H9 (cell line): ENCODE data around the gene OR10J5. TPM values are rescaled to one million over a fixed set of nuclear protein-coding genes. Genes with fewer than 3 reads are reported as not detected.

Experiments used
- DNase-seq: peaks from one replicate; pipeline ENCODE4 v3.0.0-alpha.2; 2017
- H2AFZ ChIP-seq: one replicate; pipeline ENCODE4 v1.6.1; 2013; ENCODE audit warnings: mild to moderate bottlenecking, low read length, control low read depth, moderate library complexity
- H2AK5ac ChIP-seq: 2 replicates; pipeline ENCODE4 v1.6.1; 2013; ENCODE audit warnings: low read length, control low read depth, mixed read lengths; ENCODE audit not compliant: insufficient read length
- H2BK120ac ChIP-seq: one replicate; pipeline ENCODE4 v1.6.1; 2013; ENCODE audit warnings: low read depth, mild to moderate bottlenecking, low read length, control low read depth, inconsistent platforms; ENCODE audit not compliant: poor library complexity, severe bottlenecking
- H2BK12ac ChIP-seq: 2 replicates; pipeline ENCODE4 v1.6.1; 2013; ENCODE audit warnings: low read length, control low read depth, mixed read lengths, low read depth; ENCODE audit not compliant: insufficient read length
- H2BK15ac ChIP-seq: 2 replicates; pipeline ENCODE4 v1.6.1; 2013; ENCODE audit warnings: low read depth, low read length, control low read depth
- H2BK20ac ChIP-seq: one replicate; pipeline ENCODE4 v1.6.1; 2013; ENCODE audit warnings: low read depth, mild to moderate bottlenecking, low read length, control low read depth, inconsistent platforms; ENCODE audit not compliant: poor library complexity, severe bottlenecking
- H2BK5ac ChIP-seq: 2 replicates; pipeline ENCODE4 v1.6.1; 2013; ENCODE audit warnings: low read length, control low read depth, mixed read lengths; ENCODE audit not compliant: insufficient read length
- H3K14ac ChIP-seq: 2 replicates; pipeline ENCODE4 v1.6.1; 2013; ENCODE audit warnings: low read length, control low read depth; ENCODE audit not compliant: insufficient read depth
- H3K18ac ChIP-seq: 2 replicates; pipeline ENCODE4 v1.6.1; 2013; ENCODE audit warnings: low read depth, mild to moderate bottlenecking, mixed read lengths, low read length, control low read depth; ENCODE audit not compliant: insufficient read length
- H3K23ac ChIP-seq: 2 replicates; pipeline ENCODE4 v1.6.1; 2013; ENCODE audit warnings: low read length, control low read depth, mixed read lengths, low read depth; ENCODE audit not compliant: insufficient read length
- H3K23me2 ChIP-seq: 2 replicates; pipeline ENCODE4 v1.6.1; 2013; ENCODE audit warnings: low read depth, mild to moderate bottlenecking, mixed read lengths, low read length, control low read depth; ENCODE audit not compliant: insufficient read length, poor library complexity, severe bottlenecking
- H3K27ac ChIP-seq: 2 replicates; pipeline ENCODE4 v1.5.1; 2013; ENCODE audit warnings: low read length, control low read depth, mixed read lengths, low read depth; ENCODE audit not compliant: insufficient read length
- H3K27me3 ChIP-seq: 2 replicates; pipeline ENCODE4 v1.6.1; 2013; ENCODE audit warnings: low read length, control low read depth, inconsistent platforms; ENCODE audit not compliant: insufficient read depth
- H3K4ac ChIP-seq: 2 replicates; pipeline ENCODE4 v1.6.1; 2013; ENCODE audit warnings: low read depth, mild to moderate bottlenecking, control low read depth, inconsistent platforms, low read length, moderate library complexity
- H3K4me1 ChIP-seq: 2 replicates; pipeline ENCODE4 v1.6.1; 2013; ENCODE audit warnings: low read length, control low read depth, inconsistent platforms; ENCODE audit not compliant: insufficient read depth
- H3K4me2 ChIP-seq: 2 replicates; pipeline ENCODE4 v1.6.1; 2013; ENCODE audit warnings: low read length, control low read depth, mixed read lengths; ENCODE audit not compliant: insufficient read length, insufficient read depth
- H3K56ac ChIP-seq: 2 replicates; pipeline ENCODE4 v1.6.1; 2013; ENCODE audit warnings: low read depth, mild to moderate bottlenecking, mixed read lengths, low read length, control low read depth; ENCODE audit not compliant: insufficient read length
- H3K79me1 ChIP-seq: 2 replicates; pipeline ENCODE4 v1.6.1; 2013; ENCODE audit warnings: low read depth, mild to moderate bottlenecking, moderate library complexity, low read length, control low read depth, inconsistent platforms; ENCODE audit not compliant: insufficient read depth, poor library complexity, severe bottlenecking
- H3K79me2 ChIP-seq: 2 replicates; pipeline ENCODE4 v1.6.1; 2013; ENCODE audit warnings: low read length, control low read depth, inconsistent platforms; ENCODE audit not compliant: insufficient read depth
- H3K9ac ChIP-seq: 2 replicates; pipeline ENCODE4 v1.6.1; 2013; ENCODE audit warnings: low read length, control low read depth, mixed read lengths; ENCODE audit not compliant: insufficient read length; ENCODE audit errors: extremely low read depth
- H3K9me3 ChIP-seq: one replicate; pipeline ENCODE4 v1.6.1; 2013; ENCODE audit warnings: low read depth, low read length, inconsistent platforms; ENCODE audit not compliant: control insufficient read depth
- H3T11ph ChIP-seq: one replicate; pipeline ENCODE4 v1.6.1; 2013; ENCODE audit warnings: mild to moderate bottlenecking, low read length, control low read depth, inconsistent platforms
- H4K20me1 ChIP-seq: one replicate; pipeline ENCODE4 v1.6.1; 2013; ENCODE audit not compliant: control insufficient read depth, insufficient read length, insufficient read depth
- H4K5ac ChIP-seq: 2 replicates; pipeline ENCODE4 v1.6.1; 2013; ENCODE audit warnings: low read depth, mild to moderate bottlenecking, mixed read lengths, low read length, control low read depth; ENCODE audit not compliant: insufficient read length
- H4K8ac ChIP-seq: replicated peaks from 2 replicates; pipeline ENCODE4 v1.6.1; 2013; ENCODE audit warnings: low read length, control low read depth, mixed read lengths, low read depth; ENCODE audit not compliant: insufficient read length
- H4K91ac ChIP-seq: 2 replicates; pipeline ENCODE4 v1.6.1; 2013; ENCODE audit warnings: low read depth, mild to moderate bottlenecking, moderate library complexity, mixed read lengths, low read length, control low read depth; ENCODE audit not compliant: insufficient read length
- H3K27ac Mint-ChIP-seq, 3 experiments: 2 replicates in 2 of 3; 3 replicates in 1 of 3; pipeline ENCODE4 v1.8.0; 2020 to 2021; ENCODE audit warnings: mixed read lengths in 3 of 3, mild to moderate bottlenecking in 1 of 3, moderate library complexity in 1 of 3
- H3K27me3 Mint-ChIP-seq: 2 replicates; pipeline ENCODE4 v1.8.0; 2021; ENCODE audit warnings: low read depth, mild to moderate bottlenecking, moderate library complexity, mixed read lengths
- H3K36me3 Mint-ChIP-seq, 3 experiments: 2 replicates in 2 of 3; 3 replicates in 1 of 3; pipeline ENCODE4 v1.8.0; 2020 to 2021; ENCODE audit warnings: low read depth in 3 of 3, mixed read lengths in 3 of 3; ENCODE audit not compliant: insufficient read depth in 1 of 3
- H3K4me1 Mint-ChIP-seq, 2 experiments: 2 replicates each; pipeline ENCODE4 v1.8.0; 2020; ENCODE audit warnings: mixed read lengths in 2 of 2
- H3K4me3 Mint-ChIP-seq, 2 experiments: 2 replicates in 1 of 2; 3 replicates in 1 of 2; pipeline ENCODE4 v1.8.0; 2020 to 2021; ENCODE audit warnings: mild to moderate bottlenecking in 2 of 2, mixed read lengths in 2 of 2, moderate library complexity in 1 of 2
- H3K9me3 Mint-ChIP-seq, 2 experiments: 2 replicates in 1 of 2; 3 replicates in 1 of 2; pipeline ENCODE4 v1.8.0; 2020; ENCODE audit warnings: mild to moderate bottlenecking in 2 of 2, mixed read lengths in 2 of 2, moderate library complexity in 1 of 2
- total RNA-seq: library from RNA; stranded (reverse); gene quantifications from 2 replicates; pipeline ENCODE4 v1.2.1, GENCODE V29; 2021
- TF ChIP-seq, protein P1 (sequence below): fragments of 200-600 bp; sonication (generic); conservative IDR thresholded peaks from 3 replicates; pipeline ENCODE4 v1.8.0; 2021; ENCODE audit warnings: antibody characterized with exemption, mild to moderate bottlenecking

The OR10J5 gene
- total RNA-seq, 1 experiment from 2014 or later, result not detected

- Mint-ChIP-seq H3K4me3 (no peak overlapping the region), H3K4me1 (no peaks in the 10 kb centered on the region), H3K27ac (peak overlapping the region in 1 of 3 experiments; percentile 80; a peak in 1 of 7 replicates), H3K36me3 (peaks cover 0 to 27% (median 0%) of the 10 kb centered on the region in 3 experiments; a peak in 3 of 7 replicates), H3K9me3 (peaks cover 10 to 57% of the 10 kb centered on the region in 2 experiments), H3K27me3 (no peaks in the 10 kb centered on the region; the same call in none of the 2 replicates)
- Histone ChIP-seq H4K5ac (no peak overlapping the region), H3K4me2 (no peak overlapping the region), H3K23me2 (no peaks in the 10 kb centered on the region), H3T11ph (no peak overlapping the region), H3K4ac (no peak overlapping the region), H3K79me1 (no peaks in the 10 kb centered on the region), H3K23ac (no peak overlapping the region), H4K91ac (no peak overlapping the region), H2BK5ac (no peak overlapping the region), H4K20me1 (no peaks in the 10 kb centered on the region), H3K56ac (no peak overlapping the region), H2AFZ (no peak overlapping the region), H3K4me1 (no peaks in the 10 kb centered on the region), H3K18ac (no peak overlapping the region), H3K9ac (no peak overlapping the region), H2AK5ac (no peak overlapping the region), H3K27me3 (no peaks in the 10 kb centered on the region), H2BK12ac (no peak overlapping the region), H4K8ac (no peak overlapping the region), H2BK20ac (no peak overlapping the region), H3K79me2 (no peaks in the 10 kb centered on the region), H3K14ac (no peak overlapping the region), H2BK120ac (no peak overlapping the region), H2BK15ac (no peak overlapping the region), H3K27ac (no peak overlapping the region), H3K9me3 (no peaks in the 10 kb centered on the region)
- TF ChIP-seq, protein P1, sequence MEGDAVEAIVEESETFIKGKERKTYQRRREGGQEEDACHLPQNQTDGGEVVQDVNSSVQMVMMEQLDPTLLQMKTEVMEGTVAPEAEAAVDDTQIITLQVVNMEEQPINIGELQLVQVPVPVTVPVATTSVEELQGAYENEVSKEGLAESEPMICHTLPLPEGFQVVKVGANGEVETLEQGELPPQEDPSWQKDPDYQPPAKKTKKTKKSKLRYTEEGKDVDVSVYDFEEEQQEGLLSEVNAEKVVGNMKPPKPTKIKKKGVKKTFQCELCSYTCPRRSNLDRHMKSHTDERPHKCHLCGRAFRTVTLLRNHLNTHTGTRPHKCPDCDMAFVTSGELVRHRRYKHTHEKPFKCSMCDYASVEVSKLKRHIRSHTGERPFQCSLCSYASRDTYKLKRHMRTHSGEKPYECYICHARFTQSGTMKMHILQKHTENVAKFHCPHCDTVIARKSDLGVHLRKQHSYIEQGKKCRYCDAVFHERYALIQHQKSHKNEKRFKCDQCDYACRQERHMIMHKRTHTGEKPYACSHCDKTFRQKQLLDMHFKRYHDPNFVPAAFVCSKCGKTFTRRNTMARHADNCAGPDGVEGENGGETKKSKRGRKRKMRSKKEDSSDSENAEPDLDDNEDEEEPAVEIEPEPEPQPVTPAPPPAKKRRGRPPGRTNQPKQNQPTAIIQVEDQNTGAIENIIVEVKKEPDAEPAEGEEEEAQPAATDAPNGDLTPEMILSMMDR, result no peak
- no peak for DNase-seq
Observed at GRCh38 chr1:159509440-159510228, 26.2 kb downstream of the OR10J5 start.
